Heart left ventricle (tissue), 13 donors: Measurements from ENCODE around the gene CYP2S1.

Experiments
- POLR2A ChIP-seq, 2 donors: fragments of 450-650 bp; IDR thresholded peaks; one replicate each; pipeline ENCODE4 v1.6.1; 2017; ENCODE audit warnings: antibody characterized with exemption in 2 of 2, mild to moderate bottlenecking in 2 of 2, moderate library complexity in 2 of 2
- TF ChIP-seq, protein P1 (sequence below), 12 donors: fragments of 200-600 bp; sonication (generic) in 4 of 12; IDR thresholded peaks; one replicate each; pipeline versions ENCODE4 v1.5.0 to v1.8.0; 2018 to 2022; ENCODE audit warnings: antibody characterized with exemption in 12 of 12, mild to moderate bottlenecking in 5 of 12
- donor health status: ischemic (EF 13 %, LVEDD 7.1; RV severe dilation, severe dysfunction).
- donor health status: DM: no; HTN: yes; CAD: no.
- donor health status: DM: no; HTN: no; CAD: no.
- donor health status: ischemic (EF 25% LVEDD 6.9; RV normal size, moderate dysfunction).
- donor health status: ischemic (EF 25% LVEDD 5.7; RV mildly dilated, moderate dysfunction).
- donor health status: ischemic (EF 35%, LVEDD 5.7; RV mildly dilated, moderate dysfunction).
- donor health status: nonischemic (EF 11% LVEDD 7.7; RV severe dilation, severe dysfunction).
- donor health status: DM: yes; HTN: yes; CAD: no.
- donor health status: PGD.
- donor health status: ischemic (EF 29% LVEDD 5.4; RV normal size, mild dysfunction).
- donor health status: nonischemic (EF 23%, LVEDD 6.1; RV moderate dilation, normal function).

DNA sequence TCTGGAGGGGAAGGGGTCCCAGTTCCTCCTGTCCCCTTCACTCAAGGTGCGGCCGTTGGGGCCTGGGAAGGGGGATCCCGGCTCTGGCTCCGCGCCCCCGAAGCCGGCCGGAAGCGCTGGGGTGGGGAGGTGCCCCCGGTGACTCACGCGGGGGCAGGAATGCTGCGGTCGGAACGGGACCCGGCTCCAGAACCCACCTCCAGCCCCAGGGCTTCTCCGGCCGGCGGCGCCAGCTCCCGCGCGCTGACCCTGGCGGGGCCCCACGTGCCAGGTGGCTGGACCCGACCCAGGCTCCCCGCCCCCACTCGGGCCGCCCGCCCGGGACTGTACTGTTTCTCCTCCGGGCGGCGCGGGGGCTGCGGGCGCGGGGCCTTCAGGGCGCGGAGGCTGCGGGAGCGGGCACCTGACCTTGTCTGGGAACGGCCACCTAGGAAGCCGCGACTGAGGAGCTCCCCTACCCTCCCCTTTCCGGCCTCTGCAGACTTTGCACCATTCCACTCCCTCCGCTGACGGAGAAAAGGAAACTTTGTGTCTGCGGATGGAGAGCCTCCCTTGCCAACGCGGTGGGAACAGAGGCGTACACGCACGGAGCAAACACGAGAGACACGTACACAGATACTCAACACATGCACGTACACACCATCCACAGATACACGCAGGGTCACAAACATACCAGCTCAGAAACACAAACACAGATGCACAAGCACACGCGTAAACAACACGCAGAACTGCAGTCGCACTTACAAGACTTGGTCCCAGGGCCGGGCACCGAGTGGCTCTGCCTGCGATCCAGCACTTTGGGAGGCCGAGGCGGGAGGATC lies 33.2 kb downstream of the CYP2S1 start:
- TF ChIP-seq POLR2A (IDR thresholded peaks at IDR 0.05) = peak in 1 of 2 donors; percentile 18
- TF ChIP-seq, protein P1, sequence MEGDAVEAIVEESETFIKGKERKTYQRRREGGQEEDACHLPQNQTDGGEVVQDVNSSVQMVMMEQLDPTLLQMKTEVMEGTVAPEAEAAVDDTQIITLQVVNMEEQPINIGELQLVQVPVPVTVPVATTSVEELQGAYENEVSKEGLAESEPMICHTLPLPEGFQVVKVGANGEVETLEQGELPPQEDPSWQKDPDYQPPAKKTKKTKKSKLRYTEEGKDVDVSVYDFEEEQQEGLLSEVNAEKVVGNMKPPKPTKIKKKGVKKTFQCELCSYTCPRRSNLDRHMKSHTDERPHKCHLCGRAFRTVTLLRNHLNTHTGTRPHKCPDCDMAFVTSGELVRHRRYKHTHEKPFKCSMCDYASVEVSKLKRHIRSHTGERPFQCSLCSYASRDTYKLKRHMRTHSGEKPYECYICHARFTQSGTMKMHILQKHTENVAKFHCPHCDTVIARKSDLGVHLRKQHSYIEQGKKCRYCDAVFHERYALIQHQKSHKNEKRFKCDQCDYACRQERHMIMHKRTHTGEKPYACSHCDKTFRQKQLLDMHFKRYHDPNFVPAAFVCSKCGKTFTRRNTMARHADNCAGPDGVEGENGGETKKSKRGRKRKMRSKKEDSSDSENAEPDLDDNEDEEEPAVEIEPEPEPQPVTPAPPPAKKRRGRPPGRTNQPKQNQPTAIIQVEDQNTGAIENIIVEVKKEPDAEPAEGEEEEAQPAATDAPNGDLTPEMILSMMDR (IDR thresholded peaks at IDR 0.05) = peak in 2 of 12 donors; percentile 20 to 22
